Measurements from ENCODE around the gene SLC16A1. TPM values are rescaled to one million over a fixed set of nuclear protein-coding genes. Genes with fewer than 3 reads are reported as not detected.
"Not testable (repeated sequence)": the region's sequence is repeated elsewhere in the genome, so short reads cannot be mapped to it uniquely, and the experiment has no call there.

SLC16A1 gene
- total RNA-seq, 4 donors from 2014 or later, result 3.3 to 6.2 (median 5.5) TPM

GRCh38 chr1:112887599-112888283 lies 68.3 kb downstream of the SLC16A1 start:
- Histone ChIP-seq H3K36me3 (no peaks in the 10 kb centered on the region), H3K4me3 (replicated peaks in 1 of 3) (no peak overlapping the region), H3K9me3 (no peaks in the 10 kb centered on the region), H3K27ac (no peak overlapping the region), H3K27me3 (no peaks in the 10 kb centered on the region), H3K4me1 (no peaks in the 10 kb centered on the region)
- DNase-seq, result no peak
- WGBS, 2 donors, result 91% methylated on average over 8 to 10 of the region's 10 CpGs
- TF ChIP-seq POLR2A (IDR thresholded peaks at IDR 0.05), result no peak
- no peak for TF ChIP-seq CTCF (IDR thresholded peaks at IDR 0.05)
- intact Hi-C loops (cut with DNase I), result no loop called here

- H3K27me3 ChIP-seq; DNase-seq; intact Hi-C loops (cut with DNase I); H3K4me1 ChIP-seq; H3K36me3 ChIP-seq; H3K9me3 ChIP-seq; H3K27ac ChIP-seq; H3K4me3 ChIP-seq (replicated peaks in 1 of 3): not testable (repeated sequence)
- 93 to 95% methylated on average over 5 of the region's 5 CpGs for WGBS, 2 donors
These were observed 71.0 kb downstream of the SLC16A1 start for GRCh38 chr1:112884996-112885395.

GRCh38 chr1:112882271-112882744 lies 73.7 kb downstream of the SLC16A1 start:
- H3K9me3 ChIP-seq, result no peaks in the 10 kb centered on the region
- no peak for DNase-seq
- no peak overlapping the region for H3K4me3 ChIP-seq (replicated peaks in 1 of 3)
- no peaks in the 10 kb centered on the region for H3K4me1 ChIP-seq
- 53 to 72% methylated on average over 3 to 4 of the region's 4 CpGs for WGBS, 2 donors
- H3K27ac ChIP-seq, result no peak overlapping the region
- TF ChIP-seq POLR2A (IDR thresholded peaks at IDR 0.05) (no peak), CTCF (IDR thresholded peaks at IDR 0.05) (no peak)
- H3K27me3 ChIP-seq, result no peaks in the 10 kb centered on the region
- intact Hi-C loops (cut with DNase I), result no loop called here
- no peaks in the 10 kb centered on the region for H3K36me3 ChIP-seq

GRCh38 chr1:112881742-112882127 lies 74.3 kb downstream of the SLC16A1 start:
- WGBS, 2 donors, result 90 to 91% methylated on average over 8 of the region's 8 CpGs
- H3K27me3 ChIP-seq, result no peaks in the 10 kb centered on the region
- no peak overlapping the region for H3K4me3 ChIP-seq (replicated peaks in 1 of 3)
- H3K9me3 ChIP-seq, result no peaks in the 10 kb centered on the region
- intact Hi-C loops (cut with DNase I), result loop anchor here (2.0 kb wide), 1 partner anchor 163 kb away; no protein-coding TSS in a partner anchor
- no peaks in the 10 kb centered on the region for H3K4me1 ChIP-seq
- H3K36me3 ChIP-seq, result no peaks in the 10 kb centered on the region
- no peak overlapping the region for H3K27ac ChIP-seq
- no peak for TF ChIP-seq POLR2A (IDR thresholded peaks at IDR 0.05)
- TF ChIP-seq CTCF (IDR thresholded peaks at IDR 0.05), result no peak
- no peak for DNase-seq

GRCh38 chr1:112879834-112880233 lies 76.2 kb downstream of the SLC16A1 start:
- no peak for DNase-seq
- no peaks in the 10 kb centered on the region for H3K9me3 ChIP-seq
- intact Hi-C loops (cut with DNase I), result loop anchor here (2.0 kb wide), 1 partner anchor 165 kb away; no protein-coding TSS in a partner anchor
- no peaks in the 10 kb centered on the region for H3K27me3 ChIP-seq
- WGBS, 2 donors, result 87 to 98% methylated on average over 3 of the region's 3 CpGs
- no peaks in the 10 kb centered on the region for H3K36me3 ChIP-seq
- H3K27ac ChIP-seq, result no peak overlapping the region
- no peaks in the 10 kb centered on the region for H3K4me1 ChIP-seq
- TF ChIP-seq POLR2A (IDR thresholded peaks at IDR 0.05) (no peak), CTCF (IDR thresholded peaks at IDR 0.05) (no peak)
- no peak overlapping the region for H3K4me3 ChIP-seq (replicated peaks in 1 of 3)

All from thyroid gland (tissue), 4 donors.